GM21737 (cell line): ENCODE data around the gene SHISA6.
"Not testable (repeated sequence)": the region's sequence is repeated elsewhere in the genome, so short reads cannot be mapped to it uniquely, and the experiment has no call there.

Source experiments
- ATAC-seq: cut with Tn5 transposase; IDR thresholded peaks from one replicate; pipeline ENCODE4 v1.9.1; 2021; ENCODE audit warnings: mild to moderate bottlenecking, moderate library complexity; ENCODE audit not compliant: unreplicated experiment

The SHISA6 gene

GRCh38 chr17:11301874-11302273 lies 60.9 kb downstream of the SHISA6 start:
- not testable (repeated sequence) for ATAC-seq

- ATAC-seq = no peak
These were observed 61.6 kb downstream of the SHISA6 start for GRCh38 chr17:11302401-11303186.

GRCh38 chr17:11303773-11304394 lies 62.9 kb downstream of the SHISA6 start:
- ATAC-seq = no peak

- ATAC-seq = no peak
These were observed 63.6 kb downstream of the SHISA6 start for GRCh38 chr17:11304568-11304967.

- ATAC-seq = no peak
These were observed 64.5 kb downstream of the SHISA6 start for GRCh38 chr17:11305524-11305923.

DNA sequence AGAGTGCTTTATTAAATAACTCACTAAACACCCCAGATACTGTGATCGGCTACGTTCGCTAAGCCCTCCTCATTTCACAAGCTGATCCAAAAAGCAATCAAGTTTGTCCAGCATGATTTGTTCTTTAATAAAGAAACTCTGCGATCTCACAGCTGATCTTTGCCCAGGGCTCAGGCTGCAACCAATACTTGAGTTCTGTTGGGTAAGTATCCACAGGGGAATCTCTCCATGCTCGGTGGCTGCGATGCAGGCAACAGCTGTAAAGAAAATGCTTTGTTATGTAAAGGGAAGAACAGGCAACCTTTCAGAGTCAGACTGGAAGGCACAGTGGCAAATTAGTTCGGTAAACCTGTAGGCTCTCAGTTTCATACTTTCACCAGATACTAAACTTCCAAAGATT lies 67.5 kb downstream of the SHISA6 start:
- ATAC-seq = no peak

GRCh38 chr17:11309033-11309432 lies 68.0 kb downstream of the SHISA6 start:
- ATAC-seq = no peak

DNA sequence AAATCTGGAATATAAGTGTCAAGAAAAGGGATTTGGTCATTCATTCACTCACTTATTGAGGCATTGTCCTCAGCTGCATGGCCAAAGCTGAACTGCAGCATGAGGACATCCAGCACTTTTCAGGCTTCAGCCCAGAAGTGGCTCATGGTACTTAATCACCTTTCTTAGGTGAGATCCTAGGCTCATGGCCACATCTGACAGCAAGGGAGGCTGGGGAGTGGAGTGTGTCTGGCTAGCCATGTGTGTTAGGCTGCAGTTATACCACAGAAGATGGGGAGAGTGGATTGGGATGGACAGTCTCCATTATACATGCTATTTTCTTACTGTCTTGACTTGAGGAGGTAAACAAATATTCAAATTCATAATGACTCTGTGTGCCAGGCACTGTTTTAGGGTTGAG lies 68.8 kb downstream of the SHISA6 start:
- ATAC-seq = no peak

GRCh38 chr17:11316451-11316850 lies 75.4 kb downstream of the SHISA6 start:
- not testable (repeated sequence) for ATAC-seq

GRCh38 chr17:11318207-11318606 lies 77.2 kb downstream of the SHISA6 start:
- ATAC-seq = no peak

DNA sequence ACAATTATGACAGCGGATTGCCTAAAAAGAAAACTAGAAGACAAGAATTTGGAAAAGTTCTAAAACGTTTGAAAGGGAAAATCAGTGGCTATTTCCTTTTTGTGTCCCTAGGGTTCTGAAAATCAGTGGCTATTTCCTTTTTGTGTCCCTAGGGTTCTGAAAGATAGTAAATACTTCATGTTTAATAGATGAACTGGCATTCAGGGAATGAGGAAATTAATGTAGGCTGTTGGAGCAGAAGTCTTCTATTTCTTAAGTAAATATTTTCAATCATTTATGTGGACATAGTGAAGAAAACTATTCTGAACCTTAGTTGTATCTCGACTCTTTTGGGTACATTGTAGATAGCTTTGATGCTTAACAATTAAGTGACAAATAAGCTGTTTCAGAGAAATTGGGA lies 78.9 kb downstream of the SHISA6 start:
- ATAC-seq = no peak

- no peak for ATAC-seq
These were observed 83.0 kb downstream of the SHISA6 start for GRCh38 chr17:11324021-11324420.

- ATAC-seq = no peak
These were observed 83.9 kb downstream of the SHISA6 start for GRCh38 chr17:11324846-11325420.

DNA sequence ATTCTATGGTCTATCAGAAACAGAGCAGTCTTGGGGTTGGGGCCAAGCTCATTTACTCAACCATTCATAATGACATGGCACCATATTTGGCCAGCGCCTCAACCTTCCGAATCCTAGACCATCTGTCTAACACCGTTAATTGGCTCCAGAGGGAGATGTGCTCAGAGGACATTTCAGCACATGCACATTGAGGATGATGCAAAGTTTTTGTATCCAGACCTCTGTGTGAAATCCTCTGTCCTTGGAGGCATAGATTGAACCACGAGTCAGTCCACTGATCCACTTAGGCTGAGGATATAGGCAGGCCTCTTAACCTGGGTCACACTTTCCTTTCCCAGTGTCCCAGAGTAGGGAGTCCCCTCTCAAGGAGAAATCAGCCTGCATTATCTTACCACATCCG lies 85.5 kb downstream of the SHISA6 start:
- no peak for ATAC-seq

DNA sequence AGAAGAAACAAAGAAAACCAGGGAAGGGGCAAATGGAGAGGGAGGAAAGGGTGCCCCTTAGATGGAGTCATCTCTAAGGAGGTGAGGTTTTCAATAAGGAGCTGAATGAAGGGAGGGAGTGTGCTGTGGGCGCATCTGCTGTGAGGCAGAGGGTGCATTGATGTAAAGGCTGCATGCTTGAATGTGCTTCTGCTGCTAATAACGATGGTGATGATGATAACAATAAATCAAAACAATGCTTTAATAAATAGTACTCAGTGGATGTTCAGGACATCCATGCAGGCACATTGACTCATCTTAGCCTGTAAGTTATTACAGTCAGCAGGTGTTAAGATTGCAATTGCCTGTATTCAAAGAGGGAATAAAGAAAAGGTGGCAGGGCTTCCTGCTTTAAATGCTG lies 87.8 kb downstream of the SHISA6 start:
- ATAC-seq = no peak

DNA sequence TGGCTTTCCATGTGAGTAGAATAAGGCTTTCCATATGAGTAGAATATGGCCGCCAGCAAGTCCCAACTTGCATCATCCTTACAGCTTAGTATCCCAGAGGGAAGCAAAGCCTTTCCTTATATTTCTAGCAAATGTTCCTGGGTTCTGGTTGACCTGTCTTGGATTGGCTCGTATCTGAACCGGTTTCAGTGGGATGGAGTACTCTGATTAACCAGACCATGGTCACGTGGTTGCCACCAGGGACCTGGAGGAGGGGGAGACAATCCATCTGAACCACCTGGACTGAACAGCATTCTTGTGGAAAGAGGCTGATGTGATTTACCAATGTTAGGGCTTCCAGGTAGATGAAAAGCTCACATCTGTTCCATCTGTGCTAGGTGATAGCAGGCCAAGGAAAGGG lies 89.0 kb downstream of the SHISA6 start:
- ATAC-seq = no peak

- ATAC-seq = no peak
These were observed 89.8 kb downstream of the SHISA6 start for GRCh38 chr17:11330826-11331225.

GRCh38 chr17:11331547-11332513 lies 90.8 kb downstream of the SHISA6 start:
- no peak for ATAC-seq

GRCh38 chr17:11332706-11333105 lies 91.7 kb downstream of the SHISA6 start:
- no peak for ATAC-seq

- ATAC-seq = no peak
These were observed 93.5 kb downstream of the SHISA6 start for GRCh38 chr17:11334493-11334892.

DNA sequence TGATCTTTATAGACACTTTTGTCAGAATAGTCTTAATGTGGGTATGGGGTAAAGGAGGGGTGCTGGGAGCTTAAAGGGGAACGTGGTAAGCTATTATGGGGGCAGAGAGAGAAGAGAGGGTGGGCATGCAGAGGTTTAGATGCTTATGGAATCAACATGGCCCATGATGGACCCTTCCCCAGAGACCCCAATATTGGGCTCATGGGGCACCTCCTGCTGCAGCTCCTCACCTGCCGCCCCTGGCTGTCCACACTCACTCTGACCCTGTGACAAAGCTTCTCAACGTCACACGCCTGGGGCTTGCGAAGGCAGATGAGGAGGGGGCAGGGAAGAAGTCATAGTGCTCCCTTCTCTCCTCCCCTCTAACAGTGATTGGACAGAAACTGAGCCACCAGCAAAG lies 95.3 kb downstream of the SHISA6 start:
- no peak for ATAC-seq
